GM19395 (cell line): ENCODE data around the gene MAK.
"Not testable (repeated sequence)": the region's sequence is repeated elsewhere in the genome, so short reads cannot be mapped to it uniquely, and the experiment has no call there.

Experiments used
- ATAC-seq: cut with Tn5 transposase; IDR thresholded peaks from one replicate; pipeline ENCODE4 v1.9.1; 2021; ENCODE audit warnings: mild to moderate bottlenecking, moderate library complexity; ENCODE audit not compliant: unreplicated experiment

The MAK gene, protein sequence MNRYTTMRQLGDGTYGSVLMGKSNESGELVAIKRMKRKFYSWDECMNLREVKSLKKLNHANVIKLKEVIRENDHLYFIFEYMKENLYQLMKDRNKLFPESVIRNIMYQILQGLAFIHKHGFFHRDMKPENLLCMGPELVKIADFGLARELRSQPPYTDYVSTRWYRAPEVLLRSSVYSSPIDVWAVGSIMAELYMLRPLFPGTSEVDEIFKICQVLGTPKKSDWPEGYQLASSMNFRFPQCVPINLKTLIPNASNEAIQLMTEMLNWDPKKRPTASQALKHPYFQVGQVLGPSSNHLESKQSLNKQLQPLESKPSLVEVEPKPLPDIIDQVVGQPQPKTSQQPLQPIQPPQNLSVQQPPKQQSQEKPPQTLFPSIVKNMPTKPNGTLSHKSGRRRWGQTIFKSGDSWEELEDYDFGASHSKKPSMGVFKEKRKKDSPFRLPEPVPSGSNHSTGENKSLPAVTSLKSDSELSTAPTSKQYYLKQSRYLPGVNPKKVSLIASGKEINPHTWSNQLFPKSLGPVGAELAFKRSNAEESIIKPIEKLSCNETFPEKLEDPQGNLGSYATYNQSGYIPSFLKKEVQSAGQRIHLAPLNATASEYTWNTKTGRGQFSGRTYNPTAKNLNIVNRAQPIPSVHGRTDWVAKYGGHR

DNA sequence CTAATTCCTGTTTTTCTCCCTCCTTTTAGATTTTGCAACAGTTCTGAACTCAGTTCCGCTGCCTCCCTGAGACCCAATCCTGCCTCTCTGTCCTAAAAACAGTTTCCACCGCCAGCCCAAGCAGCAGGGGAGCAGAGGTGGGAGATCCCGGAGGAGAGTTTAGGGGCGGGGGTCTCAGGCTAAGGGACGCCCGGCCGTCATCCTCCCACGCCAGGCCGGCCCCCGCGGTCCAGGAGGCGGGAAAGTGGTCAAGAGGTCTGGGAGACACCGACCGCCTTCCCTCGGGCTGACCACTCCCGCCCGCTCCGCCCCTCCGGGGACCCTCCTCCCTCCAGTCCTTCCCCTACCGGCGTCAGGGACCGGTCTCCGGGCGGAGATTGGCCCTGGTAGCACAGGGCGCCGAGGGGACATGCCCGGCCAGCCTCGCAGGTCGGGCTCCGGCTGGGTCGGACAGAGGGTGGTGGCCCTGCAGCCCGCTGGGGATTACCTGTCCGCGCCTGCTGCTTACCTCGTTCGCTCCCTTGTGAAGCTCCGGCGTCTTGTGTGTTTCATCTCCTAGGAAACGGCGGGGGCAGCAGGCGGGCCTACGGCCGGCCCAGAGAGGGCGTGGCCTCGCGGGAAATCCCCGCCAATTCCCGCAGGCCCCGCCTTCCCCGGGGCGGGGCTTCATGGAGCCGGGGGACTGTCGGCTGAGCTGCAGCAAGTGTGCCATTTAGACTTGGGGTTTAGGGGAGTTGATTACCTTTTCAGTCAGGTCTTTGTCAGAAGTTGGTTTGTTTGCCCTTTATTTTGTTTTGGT is at the start of gene MAK:
Gene MAK, minus strand, starts transcription at position 545 of the 799 bp plus-strand sequence. CDS start 7,891 bp downstream, outside the sequence.
- ATAC-seq: peak; percentile 80

DNA sequence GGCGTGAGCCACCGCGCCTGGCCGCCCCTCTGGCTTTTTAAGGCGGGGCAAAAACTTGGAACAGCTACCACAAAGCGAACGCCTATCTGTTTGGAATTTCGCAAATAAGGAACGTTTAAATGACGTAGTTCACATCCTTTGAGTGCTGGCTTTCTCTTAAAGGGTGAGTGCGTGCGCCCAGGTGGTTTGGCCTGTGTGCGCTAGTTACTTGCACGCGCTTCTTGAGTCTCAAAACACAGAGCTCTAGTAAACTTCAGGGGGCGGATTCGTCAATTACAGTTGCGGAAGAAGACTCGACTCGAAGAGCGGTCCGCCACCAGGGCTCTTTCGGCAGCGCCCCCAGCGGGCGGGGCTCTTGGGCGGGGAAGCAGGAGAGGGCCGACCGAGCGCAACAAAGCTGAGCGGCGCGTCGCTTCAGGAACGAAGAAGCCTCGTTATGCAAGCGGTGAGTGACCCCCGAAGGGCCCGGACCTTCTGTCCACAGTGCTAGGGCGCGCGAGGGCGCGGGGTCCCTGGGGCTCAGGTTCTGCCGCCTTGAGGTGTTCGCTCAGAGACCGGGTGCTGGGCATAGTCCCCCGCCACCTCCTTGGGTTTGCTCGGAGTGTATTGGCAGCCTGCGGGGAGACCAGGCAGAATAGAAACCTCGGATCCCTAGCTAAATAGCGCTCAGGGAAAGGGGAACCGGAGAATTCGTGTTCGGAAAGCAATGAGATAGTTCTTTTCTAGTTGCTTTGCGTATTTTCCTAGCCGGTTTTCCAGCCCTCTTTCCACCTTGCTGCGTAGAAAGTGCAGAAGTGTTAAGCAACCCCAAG is 48.6 kb upstream of the MAK start, which contains the start of gene SYCP2L:
Gene SYCP2L, plus strand, starts transcription at position 362 of the 812 bp plus-strand sequence. Its CDS starts 75 bp downstream, at position 437.
- peak; percentile 66 for ATAC-seq

DNA sequence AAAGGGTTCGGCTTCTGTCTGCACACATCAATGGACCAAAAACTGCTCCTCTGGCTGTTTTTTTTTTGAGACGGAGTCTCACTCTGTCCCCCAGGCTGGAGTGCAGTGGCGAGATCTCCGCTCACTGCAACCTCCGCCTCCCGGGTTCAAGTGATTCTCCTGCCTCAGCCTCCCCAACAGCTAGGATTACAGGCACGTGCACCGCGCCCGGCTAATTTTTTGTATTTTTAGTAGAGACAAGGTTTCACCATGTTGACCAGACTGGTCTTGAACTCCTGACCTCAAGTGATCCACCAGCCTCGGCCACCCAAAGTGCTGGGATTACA is 48.0 kb upstream of the MAK start:
- not testable (repeated sequence) for ATAC-seq

DNA sequence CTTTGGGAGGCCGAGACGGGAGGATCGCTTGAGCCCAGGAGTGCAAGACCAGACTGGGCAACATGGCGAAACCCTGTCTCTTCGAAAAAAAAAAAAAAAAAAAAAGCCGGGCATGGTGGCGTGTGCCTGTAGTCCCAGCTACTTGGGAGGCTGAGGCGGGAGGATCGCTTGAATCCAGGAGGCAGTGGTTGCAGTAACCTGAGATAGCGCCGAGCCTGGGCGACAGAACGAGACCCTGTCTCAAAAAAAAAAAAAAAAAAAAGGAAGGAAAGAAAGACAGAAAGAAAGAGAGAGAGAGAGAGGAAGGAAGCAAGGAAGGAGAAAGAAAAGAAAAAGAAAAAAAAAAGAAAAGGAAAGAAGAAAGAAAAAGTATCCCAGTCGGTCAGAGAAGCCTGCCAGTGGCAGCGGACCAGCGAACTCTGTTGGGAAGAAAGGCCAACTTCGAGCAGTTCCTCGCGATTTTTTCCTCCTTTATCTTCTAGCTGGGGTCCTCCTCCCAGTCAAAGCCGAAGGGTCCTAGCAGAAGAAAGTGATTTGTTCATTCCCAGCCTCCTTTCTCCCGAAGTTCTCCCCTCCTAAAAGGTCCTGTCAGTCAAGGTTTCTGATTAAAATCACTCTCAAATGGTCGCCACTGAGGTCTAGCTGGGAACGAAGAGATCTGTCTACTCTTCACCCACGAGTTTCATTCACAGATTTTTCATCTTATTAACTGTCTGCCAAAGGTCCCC is 46.1 kb upstream of the MAK start:
- ATAC-seq: no peak

DNA sequence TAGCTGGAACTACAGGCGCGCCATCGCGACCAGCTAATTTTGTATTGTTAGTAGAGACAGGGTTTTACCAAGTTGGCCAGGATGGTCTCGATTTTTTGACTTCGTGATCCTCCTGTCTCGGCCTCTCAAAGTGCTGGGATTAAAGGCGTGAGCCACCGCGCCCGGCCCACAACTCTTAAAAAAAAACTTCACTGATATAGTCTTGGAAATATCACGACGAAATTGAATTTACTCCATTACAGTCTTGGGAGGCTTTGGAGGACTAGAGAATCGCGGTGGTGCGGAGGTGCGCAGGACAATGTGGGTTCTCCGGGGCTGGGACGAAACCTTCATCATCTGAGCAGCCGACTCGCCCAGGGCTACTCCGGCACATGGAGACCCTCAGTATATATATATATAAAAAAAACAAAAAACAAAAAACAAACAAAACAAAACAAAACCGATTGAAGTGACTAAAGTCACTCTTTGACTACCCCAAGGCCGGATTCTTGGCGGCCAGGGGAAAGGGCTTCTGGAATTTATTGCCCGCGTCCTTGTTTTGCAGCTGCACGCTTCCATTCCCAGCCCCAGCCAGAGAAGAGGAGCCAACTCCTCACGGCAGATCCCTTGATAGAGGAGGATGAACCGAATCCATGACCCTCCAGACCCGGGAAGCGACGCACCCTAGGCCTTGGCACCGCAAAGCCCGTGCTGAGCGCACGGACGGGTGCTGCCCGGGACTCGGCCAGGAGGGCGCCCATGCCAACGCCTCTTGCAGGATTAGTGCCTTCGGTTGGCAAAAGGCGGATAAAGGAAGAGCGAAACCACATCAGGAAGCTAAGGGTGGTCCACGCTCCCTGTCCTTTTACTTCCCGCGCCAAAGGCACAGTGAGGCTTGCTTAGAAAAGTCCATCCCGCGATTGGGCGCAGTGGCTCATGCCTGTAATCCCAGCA is 45.2 kb upstream of the MAK start:
- ATAC-seq: no peak

DNA sequence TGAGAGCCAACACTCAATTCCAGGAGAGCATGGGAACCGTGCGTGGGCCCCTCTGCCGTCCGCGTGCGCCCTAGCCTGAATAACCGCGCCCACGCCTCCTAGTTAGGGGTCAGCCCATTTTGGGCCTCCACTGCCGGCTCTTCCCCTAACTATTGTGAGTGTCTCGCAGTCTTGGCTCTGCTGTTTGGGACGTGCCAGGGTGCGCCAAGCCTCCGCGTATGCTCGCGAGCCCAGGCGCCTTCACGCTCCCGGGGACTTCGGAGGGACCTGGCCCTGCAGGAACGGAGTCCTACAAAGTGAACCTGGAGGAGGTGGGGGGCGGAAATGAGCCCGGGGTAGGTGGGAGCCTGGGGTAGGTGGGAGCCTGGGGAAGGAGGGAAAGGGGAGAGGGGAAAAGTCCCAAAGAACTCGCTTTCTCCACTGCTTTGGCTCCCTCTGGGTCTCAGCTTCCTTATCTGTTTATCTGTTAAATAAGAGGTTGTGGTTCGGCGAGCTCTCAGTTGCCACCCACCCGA is 44.4 kb upstream of the MAK start:
- no peak for ATAC-seq

DNA sequence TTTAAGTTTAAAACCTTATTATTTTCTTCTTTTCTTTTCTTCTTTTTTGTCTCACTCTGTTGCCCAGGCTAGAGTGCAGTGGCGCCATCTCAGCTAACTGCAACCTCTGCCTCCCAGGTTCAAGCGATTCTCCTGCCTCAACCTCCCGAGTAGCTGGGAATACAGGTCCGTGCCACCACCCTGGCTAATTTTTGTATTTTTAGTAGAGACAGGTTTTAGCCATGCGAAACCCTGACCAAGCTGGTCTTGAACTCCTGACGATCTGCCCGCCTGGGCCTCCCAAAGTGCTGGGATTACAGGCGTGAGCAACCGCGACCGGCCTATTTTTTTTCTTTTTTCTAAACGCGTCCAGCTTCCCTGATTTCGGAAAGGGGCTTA is 43.9 kb upstream of the MAK start:
- ATAC-seq: not testable (repeated sequence)

DNA sequence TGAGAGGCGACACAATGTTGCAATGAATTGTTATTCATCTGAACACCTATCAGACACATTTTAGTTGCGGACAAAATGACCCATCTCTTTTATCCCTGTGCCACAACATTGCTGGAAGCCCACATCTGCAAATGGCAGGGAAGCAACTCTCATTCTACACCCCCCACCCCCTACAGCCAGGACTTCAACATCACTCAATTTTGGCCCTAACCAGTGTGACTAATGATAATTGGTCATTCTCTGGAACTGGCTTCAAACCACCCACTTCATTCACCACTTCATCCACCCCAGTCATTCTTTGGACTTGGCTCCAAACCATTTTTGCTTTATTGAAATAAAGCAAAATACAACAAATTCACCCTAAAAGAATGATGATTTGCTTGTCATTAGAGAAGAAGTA is 42.0 kb upstream of the MAK start:
- ATAC-seq: no peak

DNA sequence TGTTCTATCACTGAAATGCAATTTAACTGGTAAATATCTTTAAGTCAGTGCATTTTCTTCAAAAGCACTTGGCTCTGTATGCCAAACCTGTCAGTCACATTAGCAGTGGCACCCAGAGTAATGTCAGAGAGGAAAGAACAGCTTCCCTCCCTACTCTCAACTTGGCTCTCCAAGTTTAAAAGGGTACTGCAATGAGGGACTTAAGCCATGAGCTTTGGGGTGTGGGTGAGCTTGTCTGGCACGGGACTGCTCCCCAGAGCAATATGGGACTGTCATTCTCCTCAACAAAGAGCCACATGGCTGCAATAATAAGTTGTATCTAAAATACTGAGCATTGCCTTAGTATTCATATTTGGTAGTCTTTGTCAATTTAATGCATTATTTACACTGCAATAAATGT is 39.5 kb upstream of the MAK start:
- no peak for ATAC-seq

DNA sequence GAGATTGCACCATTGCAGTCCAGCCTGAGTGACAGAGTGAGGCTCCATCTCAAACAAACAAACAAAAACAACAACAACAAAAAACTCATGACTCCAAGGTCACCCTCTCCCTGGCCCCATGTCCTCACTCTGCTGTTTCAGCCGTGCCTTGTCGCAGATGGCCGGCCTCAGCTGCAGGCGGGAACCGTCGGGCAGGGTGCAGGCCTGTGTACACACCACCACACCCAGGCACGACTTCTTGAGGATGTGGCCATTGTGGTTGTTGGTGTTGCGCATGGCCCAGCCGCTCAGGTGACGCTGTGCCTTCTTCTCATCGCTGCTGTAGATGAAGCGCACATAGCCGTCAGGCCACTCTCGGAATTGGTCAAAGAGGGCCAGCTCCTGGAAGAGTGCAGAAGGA is 38.7 kb upstream of the MAK start:
- no peak for ATAC-seq

DNA sequence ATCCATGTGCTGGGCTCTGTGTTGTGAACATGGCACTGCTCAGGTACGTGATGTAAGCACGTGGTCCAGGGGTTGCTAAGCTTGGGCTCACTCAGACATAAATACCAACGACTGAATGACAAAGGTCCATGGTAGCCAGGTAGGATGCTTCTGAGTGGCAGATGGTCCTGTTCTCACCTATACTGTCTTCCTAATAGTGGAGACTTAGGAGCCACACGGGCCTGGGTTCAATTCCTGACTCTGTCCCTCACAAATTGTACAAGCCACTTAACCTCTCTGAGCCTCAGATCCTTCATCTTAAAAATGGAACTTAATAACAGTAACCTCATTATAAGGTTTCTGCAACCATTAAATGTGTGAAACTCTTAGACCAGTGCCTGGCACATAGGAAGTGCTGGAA is 36.7 kb upstream of the MAK start:
- no peak for ATAC-seq

DNA sequence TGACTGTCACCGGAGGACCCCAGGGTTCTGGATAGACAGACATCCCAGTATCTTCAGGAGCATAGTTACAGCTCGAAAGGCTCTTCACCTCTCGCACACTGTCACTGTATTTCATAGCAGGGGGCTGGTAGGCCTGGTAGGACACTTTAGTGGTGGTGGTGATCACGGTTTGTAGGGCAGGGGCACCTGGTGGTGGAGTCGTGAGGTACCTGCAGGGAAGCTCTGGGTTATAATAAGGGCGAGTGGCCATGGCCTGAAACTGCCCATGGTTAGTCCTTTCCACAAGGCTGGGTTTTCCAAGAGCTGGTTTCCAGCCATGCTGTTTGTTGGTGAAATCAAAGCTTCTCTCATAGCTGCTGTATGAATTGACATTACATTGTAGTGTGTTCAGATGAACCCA is 35.9 kb upstream of the MAK start:
- no peak for ATAC-seq

DNA sequence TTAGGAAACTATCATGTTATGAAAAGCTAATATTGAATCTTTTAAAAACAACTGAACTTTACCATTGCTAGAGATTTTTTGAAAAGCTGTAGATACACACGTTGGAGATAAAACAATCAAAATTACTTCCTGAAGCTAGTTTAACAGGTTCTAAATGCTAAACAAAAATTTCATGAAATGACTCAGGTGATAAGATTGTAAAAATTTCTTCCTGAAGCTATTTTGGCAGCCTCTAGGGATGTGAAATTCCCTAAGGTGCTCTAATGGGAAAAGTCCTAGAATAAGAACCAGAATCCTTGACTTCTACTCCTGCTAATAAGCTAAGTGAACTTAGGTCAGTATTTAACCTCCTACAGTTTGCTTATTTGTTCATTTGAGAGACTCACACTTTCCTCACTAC is 35.0 kb upstream of the MAK start:
- no peak for ATAC-seq

DNA sequence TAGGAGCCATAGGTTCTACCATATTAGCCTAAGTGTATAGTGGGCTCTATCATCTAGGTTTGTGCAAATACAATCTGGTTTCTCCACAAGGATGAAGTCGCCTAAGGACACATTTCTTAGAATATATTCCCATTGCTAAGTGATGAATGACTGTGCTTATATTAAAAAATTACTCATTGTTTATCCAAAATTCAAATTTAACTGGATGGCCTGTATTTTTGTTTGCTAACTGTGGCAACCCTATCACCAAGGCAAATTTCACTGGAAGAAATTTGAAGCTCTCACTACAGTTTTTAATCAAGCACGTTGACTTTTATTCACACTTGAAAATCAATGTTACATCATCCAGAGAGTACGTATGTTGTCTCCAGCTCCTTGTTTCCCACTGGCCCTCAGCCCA is 29.6 kb upstream of the MAK start:
- no peak for ATAC-seq

DNA sequence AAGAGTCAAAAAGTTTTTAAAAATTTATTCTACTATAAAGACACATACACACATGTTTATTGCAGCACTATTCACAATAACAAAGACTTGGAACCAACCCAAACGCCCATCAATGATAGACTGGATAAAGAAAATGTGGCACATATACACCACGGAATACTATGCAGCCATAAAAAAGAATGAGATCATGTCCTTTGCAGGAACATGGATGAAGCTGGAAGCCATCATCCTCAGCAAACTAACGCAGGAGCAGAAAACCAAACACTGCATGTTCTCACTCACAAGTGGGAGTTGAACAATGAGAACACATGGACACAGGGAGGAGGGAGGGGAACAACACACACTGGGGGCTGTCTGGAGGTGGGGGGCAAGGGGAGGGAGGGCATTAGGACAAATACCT is 28.4 kb upstream of the MAK start:
- ATAC-seq: not testable (repeated sequence)

DNA sequence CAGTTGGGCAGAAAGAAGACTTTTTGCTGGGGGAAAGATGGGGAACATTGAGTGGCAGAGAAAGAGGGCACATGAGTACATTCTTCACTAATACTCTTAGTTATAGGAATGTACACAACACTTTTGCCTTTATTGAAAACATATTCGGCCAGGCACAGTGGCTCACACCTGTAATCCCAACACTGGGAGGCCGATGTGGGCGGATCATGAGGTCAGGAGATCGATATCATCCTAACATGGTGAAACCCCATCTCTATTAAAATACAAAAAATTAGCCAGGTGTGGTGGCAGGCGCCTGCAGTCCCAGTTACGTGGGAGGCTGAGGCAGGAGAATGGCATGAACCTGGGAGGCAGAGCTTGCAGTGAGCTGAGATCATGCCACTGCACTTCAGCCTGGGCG is 24.7 kb upstream of the MAK start:
- ATAC-seq: not testable (repeated sequence)

DNA sequence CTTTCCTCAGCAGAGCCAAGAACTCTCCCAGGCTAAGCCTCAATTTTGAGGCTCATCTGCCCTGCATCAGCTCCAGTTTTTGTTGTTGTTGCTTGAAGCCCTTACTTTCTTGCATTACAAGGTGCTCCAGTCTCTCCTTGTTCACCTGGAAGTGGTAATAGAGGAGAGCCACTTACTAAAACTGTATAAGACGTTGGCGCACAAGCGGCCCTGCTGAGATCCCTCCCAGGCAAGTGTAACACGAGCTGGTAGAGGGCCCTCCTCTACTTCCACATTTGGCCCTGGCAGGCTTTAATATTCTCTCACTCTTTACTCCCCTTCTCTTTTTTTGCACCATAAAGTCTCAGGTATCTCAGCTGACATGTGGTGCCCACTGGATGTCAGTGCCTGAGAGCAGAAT is 24.0 kb upstream of the MAK start:
- ATAC-seq: no peak

DNA sequence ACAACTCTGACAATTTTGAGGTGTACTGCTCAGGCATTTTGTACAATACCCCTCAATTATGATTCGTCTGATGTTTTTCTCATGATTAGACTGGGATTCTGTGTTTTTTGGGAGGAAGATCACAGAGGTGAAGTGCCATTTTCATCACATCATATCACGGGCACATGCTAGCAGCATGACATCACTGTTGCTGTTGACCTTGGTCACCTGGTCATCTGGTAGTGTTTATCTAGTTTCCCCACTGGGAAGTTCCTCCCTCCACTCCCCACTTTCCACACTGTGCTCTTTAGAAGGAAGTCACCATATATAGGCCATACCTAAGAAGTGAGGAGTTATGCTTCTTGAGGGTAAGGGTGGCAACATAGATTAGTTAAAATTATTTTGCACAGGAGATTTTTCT is 22.7 kb upstream of the MAK start:
- ATAC-seq: no peak

DNA sequence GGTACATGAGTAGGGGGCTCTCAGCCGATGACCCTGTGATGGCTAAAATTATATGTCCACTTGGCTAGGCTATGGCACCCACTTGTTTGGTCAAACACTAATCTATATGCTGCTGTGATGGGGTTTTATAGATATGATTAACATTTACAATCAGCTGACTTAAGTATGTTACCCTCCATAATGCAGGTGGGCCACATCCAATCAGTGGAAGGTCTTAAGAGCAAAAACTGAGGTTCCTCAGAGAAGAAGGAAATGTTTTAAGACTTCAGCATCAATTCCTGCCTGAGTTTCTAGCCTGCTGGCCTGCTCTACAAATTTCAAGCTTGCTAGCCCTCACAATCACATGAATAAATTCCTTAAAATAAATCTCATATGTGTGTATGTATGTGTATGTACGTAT is 18.9 kb upstream of the MAK start:
- no peak for ATAC-seq
